ENCODE results near the gene KBTBD2.
A peak's percentile ranks its signal among the peaks of the same experiment; 100 is the strongest.
"Not testable (repeated sequence)": the region's sequence is repeated elsewhere in the genome, so short reads cannot be mapped to it uniquely, and the experiment has no call there.

The KBTBD2 gene

DNA sequence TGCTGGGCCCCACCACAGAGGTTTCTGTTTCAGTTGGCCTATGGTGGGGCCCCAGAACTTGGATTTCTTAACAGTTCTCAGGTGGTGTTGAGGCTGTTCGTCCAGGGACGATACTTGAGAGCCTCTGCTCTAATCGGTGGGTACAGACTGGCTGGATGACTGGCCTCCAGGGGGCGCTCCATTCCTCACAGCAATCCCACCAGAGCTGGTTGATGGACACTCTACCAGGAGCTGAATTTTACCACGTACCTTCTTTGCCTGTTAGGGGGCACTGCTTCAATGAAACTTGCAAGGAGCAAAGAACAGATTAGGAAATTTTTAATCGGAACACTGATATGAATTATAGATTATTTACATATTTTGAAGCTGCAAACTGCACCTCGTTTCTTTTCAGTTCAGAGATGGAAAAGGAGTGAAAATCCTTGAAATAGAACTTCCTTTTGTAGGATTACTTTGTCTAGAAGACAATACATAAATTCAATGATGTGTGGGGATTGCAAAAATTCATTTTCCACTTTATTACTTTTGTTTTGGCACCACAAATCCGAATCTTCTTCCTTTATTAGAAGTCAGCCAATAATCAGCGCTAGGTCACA, 44.8 kb downstream of the KBTBD2 start:
- TF ChIP-seq EZH2 (IDR thresholded peaks at IDR 0.05; ENCODE audit: borderline replicate concordance, low read depth, low read length, severe bottlenecking) = no peak
- TF ChIP-seq, protein P1, sequence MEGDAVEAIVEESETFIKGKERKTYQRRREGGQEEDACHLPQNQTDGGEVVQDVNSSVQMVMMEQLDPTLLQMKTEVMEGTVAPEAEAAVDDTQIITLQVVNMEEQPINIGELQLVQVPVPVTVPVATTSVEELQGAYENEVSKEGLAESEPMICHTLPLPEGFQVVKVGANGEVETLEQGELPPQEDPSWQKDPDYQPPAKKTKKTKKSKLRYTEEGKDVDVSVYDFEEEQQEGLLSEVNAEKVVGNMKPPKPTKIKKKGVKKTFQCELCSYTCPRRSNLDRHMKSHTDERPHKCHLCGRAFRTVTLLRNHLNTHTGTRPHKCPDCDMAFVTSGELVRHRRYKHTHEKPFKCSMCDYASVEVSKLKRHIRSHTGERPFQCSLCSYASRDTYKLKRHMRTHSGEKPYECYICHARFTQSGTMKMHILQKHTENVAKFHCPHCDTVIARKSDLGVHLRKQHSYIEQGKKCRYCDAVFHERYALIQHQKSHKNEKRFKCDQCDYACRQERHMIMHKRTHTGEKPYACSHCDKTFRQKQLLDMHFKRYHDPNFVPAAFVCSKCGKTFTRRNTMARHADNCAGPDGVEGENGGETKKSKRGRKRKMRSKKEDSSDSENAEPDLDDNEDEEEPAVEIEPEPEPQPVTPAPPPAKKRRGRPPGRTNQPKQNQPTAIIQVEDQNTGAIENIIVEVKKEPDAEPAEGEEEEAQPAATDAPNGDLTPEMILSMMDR (IDR thresholded peaks at IDR 0.05; ENCODE audit: borderline replicate concordance, extremely low read depth, low read length, poor library complexity, severe bottlenecking) = peak; percentile 79
- Histone ChIP-seq H3K27me3 (ENCODE audit: insufficient read depth, low read length, poor library complexity) (no peaks in the 10 kb centered on the region), H3K9me3 (ENCODE audit: insufficient read depth, low read length, severe bottlenecking) (no peaks in the 10 kb centered on the region), H3K79me2 (ENCODE audit: insufficient read depth, low read length) (no peaks in the 10 kb centered on the region), H3K4me3 (ENCODE audit: low read depth in 1 of 2, low read length in 2 of 2) (no peak overlapping the region), H3K4me2 (ENCODE audit: insufficient read depth, low read length) (peak overlapping the region; percentile 46; the same call in 1 of the 2 replicates), H2AFZ (ENCODE audit: low read depth, low read length) (peak overlapping the region; percentile 33), H3K4me1 (ENCODE audit: insufficient read depth, low read length) (peaks cover 6% of the 10 kb centered on the region; the same call in 1 of the 2 replicates), H3K9ac (ENCODE audit: low read depth, low read length) (0 out of 2 replicates have a peak overlapping the region, but pooled peaks have one; percentile 21), H3K36me3 (ENCODE audit: insufficient read depth, low read length) (no peaks in the 10 kb centered on the region), H4K20me1 (ENCODE audit: insufficient read depth, low read length) (no peaks in the 10 kb centered on the region), H3K27ac (ENCODE audit: low read length) (no peak overlapping the region)
- DNase-seq = peak; percentile 81
- ATAC-seq (ENCODE audit: insufficient read depth, low read depth) = peak; percentile 100

DNA sequence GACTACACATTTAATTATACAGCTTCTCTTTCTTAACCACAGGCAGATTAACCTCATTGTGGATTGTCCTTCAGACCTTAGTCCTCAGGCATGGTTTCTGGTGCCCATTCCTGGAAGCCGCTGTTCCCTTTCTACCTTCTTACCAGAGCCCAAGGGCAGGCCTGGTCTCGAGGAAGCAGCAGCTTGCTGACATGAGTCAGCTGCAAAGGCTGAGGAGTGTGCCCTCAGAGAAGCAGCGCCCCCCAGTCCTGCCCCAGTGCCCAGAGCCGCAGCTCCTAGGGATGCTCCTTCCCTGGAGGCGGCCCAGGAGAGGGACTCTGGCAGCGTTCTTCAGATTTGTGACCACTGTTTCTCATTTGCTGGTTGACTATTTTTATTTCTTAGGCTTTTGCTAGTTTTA, 46.8 kb downstream of the KBTBD2 start:
- not testable (repeated sequence) for H3K27ac ChIP-seq (ENCODE audit: low read length); H3K9me3 ChIP-seq (ENCODE audit: insufficient read depth, low read length, severe bottlenecking); H4K20me1 ChIP-seq (ENCODE audit: insufficient read depth, low read length); H3K4me3 ChIP-seq (ENCODE audit: low read depth in 1 of 2, low read length in 2 of 2); H3K4me2 ChIP-seq (ENCODE audit: insufficient read depth, low read length); ATAC-seq (ENCODE audit: insufficient read depth, low read depth); DNase-seq; H3K36me3 ChIP-seq (ENCODE audit: insufficient read depth, low read length); H3K27me3 ChIP-seq (ENCODE audit: insufficient read depth, low read length, poor library complexity); H2AFZ ChIP-seq (ENCODE audit: low read depth, low read length); H3K79me2 ChIP-seq (ENCODE audit: insufficient read depth, low read length); H3K4me1 ChIP-seq (ENCODE audit: insufficient read depth, low read length); H3K9ac ChIP-seq (ENCODE audit: low read depth, low read length)

DNA sequence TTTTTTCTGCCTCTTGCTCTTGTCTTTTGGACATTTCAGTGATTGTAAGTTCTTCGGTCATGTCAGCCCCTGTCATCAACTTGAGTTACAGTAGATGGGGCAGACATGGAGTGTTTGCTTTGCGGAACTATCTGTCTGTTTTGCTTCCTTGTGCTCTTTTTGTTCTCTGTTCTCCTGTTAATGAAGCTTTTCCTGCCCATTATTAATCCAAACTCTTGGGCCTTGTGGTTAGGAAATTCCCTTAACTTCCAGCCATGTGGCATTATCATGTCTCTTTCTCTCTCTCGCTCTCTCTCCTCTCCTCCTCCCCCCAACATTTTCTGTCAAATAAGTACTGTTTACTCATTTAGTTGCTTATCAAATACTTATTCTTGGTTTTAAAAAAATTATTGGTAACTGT, 47.8 kb downstream of the KBTBD2 start:
- DNase-seq; H3K79me2 ChIP-seq (ENCODE audit: insufficient read depth, low read length); H2AFZ ChIP-seq (ENCODE audit: low read depth, low read length); H3K4me3 ChIP-seq (ENCODE audit: low read depth in 1 of 2, low read length in 2 of 2); H3K27ac ChIP-seq (ENCODE audit: low read length); ATAC-seq (ENCODE audit: insufficient read depth, low read depth); H3K4me2 ChIP-seq (ENCODE audit: insufficient read depth, low read length); H3K9ac ChIP-seq (ENCODE audit: low read depth, low read length); H4K20me1 ChIP-seq (ENCODE audit: insufficient read depth, low read length); H3K9me3 ChIP-seq (ENCODE audit: insufficient read depth, low read length, severe bottlenecking); H3K27me3 ChIP-seq (ENCODE audit: insufficient read depth, low read length, poor library complexity); H3K36me3 ChIP-seq (ENCODE audit: insufficient read depth, low read length); H3K4me1 ChIP-seq (ENCODE audit: insufficient read depth, low read length): not testable (repeated sequence)

DNA sequence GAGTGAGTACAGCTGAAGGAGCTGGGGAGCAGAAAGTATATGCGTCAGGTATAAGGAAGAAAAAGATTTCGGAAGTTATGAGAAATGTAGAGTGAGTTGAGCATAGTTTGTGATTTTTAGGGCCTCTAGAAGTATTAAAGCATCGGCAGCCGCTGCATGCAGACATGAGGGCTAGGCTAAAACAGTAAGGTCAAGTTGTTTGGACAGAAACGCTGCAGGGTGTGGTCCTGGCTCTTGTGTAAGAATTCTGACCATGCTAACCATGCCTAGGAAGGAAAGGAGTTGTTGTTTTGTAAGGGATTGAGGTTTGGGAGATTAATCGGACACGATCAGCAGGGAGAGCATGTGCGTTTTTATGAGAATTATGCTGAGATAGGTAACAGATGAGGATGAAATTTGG, 51.7 kb downstream of the KBTBD2 start:
- not testable (repeated sequence) for H3K9ac ChIP-seq (ENCODE audit: low read depth, low read length); H3K4me3 ChIP-seq (ENCODE audit: low read depth in 1 of 2, low read length in 2 of 2); H3K4me2 ChIP-seq (ENCODE audit: insufficient read depth, low read length); H2AFZ ChIP-seq (ENCODE audit: low read depth, low read length); DNase-seq; H3K9me3 ChIP-seq (ENCODE audit: insufficient read depth, low read length, severe bottlenecking); H3K79me2 ChIP-seq (ENCODE audit: insufficient read depth, low read length); ATAC-seq (ENCODE audit: insufficient read depth, low read depth); H3K27ac ChIP-seq (ENCODE audit: low read length); H3K36me3 ChIP-seq (ENCODE audit: insufficient read depth, low read length); H3K4me1 ChIP-seq (ENCODE audit: insufficient read depth, low read length); H3K27me3 ChIP-seq (ENCODE audit: insufficient read depth, low read length, poor library complexity); H4K20me1 ChIP-seq (ENCODE audit: insufficient read depth, low read length)

DNA sequence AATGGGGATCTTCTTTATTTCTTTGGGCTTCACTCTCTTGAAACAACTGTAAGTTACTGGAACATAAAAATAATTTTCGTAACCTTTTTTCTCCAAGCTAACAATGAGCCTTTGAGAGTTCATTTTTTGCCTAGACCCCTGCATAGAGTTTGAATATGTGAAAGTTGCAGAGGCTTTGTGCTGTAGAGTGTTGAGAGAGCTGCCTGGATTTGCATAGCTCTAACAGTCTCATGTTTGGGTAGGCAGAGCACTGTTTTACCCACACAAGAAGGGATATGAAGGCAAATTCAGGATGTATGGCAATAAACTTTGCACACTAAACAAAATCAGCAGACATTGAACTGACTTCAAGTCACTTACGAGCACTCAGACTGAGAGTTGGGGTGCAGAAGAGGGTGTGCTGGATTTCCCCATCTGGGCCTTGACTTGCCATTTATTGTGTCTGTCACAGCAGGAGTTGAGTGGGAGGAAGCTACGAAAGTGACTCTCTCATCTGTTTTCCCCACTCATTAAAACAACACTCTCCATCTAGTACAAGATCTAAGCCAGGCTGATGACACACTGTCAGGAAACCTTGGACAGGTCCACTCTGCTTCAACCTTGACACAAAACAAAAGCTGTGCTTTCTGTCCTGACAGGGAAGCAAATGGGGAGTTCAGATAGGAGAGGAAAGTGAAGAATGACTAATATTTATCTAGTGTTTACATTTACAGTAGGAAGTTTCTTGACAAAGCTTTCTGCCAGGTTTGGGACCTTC, 62.4 kb downstream of the KBTBD2 start:
- not testable (repeated sequence) for H3K36me3 ChIP-seq (ENCODE audit: insufficient read depth, low read length); ATAC-seq (ENCODE audit: insufficient read depth, low read depth); H3K27me3 ChIP-seq (ENCODE audit: insufficient read depth, low read length, poor library complexity); H4K20me1 ChIP-seq (ENCODE audit: insufficient read depth, low read length); H3K4me3 ChIP-seq (ENCODE audit: low read depth in 1 of 2, low read length in 2 of 2); H3K9ac ChIP-seq (ENCODE audit: low read depth, low read length); H3K79me2 ChIP-seq (ENCODE audit: insufficient read depth, low read length); H3K27ac ChIP-seq (ENCODE audit: low read length); DNase-seq; H3K4me1 ChIP-seq (ENCODE audit: insufficient read depth, low read length); H3K4me2 ChIP-seq (ENCODE audit: insufficient read depth, low read length); H3K9me3 ChIP-seq (ENCODE audit: insufficient read depth, low read length, severe bottlenecking); H2AFZ ChIP-seq (ENCODE audit: low read depth, low read length)
